HG02970 (cell line): Measurements from ENCODE around the gene FGA.
A peak's percentile ranks its signal among the peaks of the same experiment; 100 is the strongest.

Source experiments
- ATAC-seq: cut with Tn5 transposase; IDR thresholded peaks from one replicate; pipeline ENCODE4 v1.9.1; 2021; ENCODE audit warnings: mild to moderate bottlenecking, moderate library complexity, moderate number of reproducible peaks; ENCODE audit not compliant: unreplicated experiment, low FRiP score

The FGA gene

DNA sequence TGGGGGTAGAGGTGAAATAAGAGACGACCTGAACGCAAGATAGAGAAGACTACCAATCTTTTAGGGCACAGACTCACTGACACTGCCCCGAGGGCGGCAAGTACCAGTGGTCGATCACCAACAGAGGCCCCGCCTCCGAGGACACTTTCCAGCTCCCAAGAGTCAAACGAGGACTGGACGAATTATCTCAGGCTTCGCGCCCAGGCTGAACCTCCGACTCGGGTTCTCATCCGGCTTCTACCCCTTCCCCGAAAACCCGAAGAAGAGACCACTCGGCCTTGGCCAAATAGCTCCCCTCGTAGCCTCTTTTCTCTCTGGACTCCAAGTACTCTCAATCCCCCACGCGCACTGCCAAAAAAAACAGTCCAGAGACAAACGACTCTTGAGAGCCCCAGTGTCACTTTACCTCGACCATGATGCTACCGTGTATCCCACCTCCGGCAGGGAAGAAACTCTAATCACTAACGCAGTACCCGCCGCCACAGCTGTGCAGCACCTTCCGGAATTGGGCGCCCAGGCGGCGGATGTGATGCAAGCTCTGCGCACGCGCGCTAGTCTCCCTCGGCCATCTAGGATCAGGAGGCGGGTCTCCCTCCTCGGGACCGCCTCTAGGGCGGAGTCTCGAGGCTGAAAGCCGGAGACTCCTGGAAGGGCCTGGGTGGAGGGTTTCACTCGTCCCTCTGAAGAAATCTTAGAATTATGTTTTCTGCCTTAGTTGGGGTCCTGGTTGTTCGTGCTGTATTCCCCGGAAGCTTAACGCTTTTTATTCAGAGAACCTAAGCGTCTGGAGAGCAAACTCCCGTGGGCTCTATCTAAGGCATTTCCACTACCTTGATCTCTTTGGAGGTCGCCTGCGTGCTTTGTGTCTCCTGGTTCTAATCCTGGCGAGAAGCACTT is 40.4 kb downstream of the FGA start, which contains the start of gene PLRG1:
TSS of gene PLRG1 (minus strand) at position 507 of the 897 bp plus-strand sequence. CDS start at position 415, 92 bp downstream.
- ATAC-seq = peak; percentile 99

DNA sequence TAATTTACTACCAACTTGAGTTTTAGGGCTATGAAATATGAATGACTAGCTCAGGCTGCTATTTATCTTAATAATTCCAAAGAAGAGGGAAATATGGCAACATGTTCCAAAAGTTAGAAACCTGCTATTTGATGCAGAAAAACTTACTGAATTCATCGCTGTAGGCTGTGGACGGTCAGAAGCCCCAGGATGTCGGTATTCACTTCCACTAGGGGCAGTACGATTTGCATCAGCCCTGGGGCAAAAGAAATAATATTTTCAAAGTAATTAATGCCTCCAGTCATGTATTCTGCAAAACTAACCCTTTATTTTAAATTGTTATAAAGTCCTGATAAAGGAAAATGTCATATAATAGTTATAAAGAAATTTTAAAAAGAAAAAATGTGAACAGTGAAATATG is 44.9 kb downstream of the FGA start:
- ATAC-seq = no peak

DNA sequence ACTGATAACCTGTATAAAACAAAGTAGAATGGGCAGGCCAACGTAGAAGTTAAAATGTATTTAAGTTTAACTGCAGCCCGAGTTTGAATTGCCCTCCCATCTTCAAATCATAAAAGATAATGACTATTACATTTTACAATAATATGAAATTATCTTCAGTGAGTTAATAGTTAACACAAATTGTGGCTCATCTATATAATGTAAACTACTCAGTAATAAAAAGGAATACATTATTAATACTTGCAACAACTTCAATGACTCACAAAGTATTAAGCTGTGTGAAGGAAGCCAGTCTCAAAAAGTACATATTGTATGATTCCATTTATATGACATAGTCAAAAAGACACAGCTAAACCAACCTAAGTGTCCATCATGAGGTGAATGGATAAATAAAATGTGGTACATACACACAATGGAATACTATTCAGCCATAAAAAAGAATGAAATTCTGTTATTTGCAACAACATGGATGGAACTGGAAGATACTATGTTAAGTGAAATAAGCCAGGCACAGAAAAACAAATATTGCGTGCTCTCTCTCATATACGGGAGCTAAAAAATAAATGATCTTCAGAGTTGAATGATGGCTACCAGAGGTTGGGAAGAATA is 48.2 kb downstream of the FGA start:
- no peak for ATAC-seq
